Measurements from ENCODE around the gene PWWP2B. TPM values are rescaled to one million over a fixed set of nuclear protein-coding genes. Genes with fewer than 3 reads are reported as not detected.
"Not testable (repeated sequence)": the region's sequence is repeated elsewhere in the genome, so short reads cannot be mapped to it uniquely, and the experiment has no call there.

PWWP2B gene
- total RNA-seq, 1 donor from 2014 or later, result 24.2 TPM

GRCh38 chr10:132432176-132432540 is 35.2 kb downstream of the PWWP2B start:
- no peaks in the 10 kb centered on the region for H3K27me3 Mint-ChIP-seq (ENCODE audit: low read depth)
- H3K36me3 Mint-ChIP-seq, result no peaks in the 10 kb centered on the region
- no peak for TF ChIP-seq CTCF (IDR thresholded peaks at IDR 0.05; ENCODE audit: unreplicated experiment)
- no peak overlapping the region for H3K4me3 Mint-ChIP-seq
- H3K27ac Mint-ChIP-seq, result no peak overlapping the region
- H3K4me1 Mint-ChIP-seq, result peaks cover 10% of the 10 kb centered on the region
- no peaks in the 10 kb centered on the region for H3K9me3 Mint-ChIP-seq
- DNase-seq (ENCODE audit: low spot score in 2 of 2, unreplicated experiment in 2 of 2), result no peak

- Mint-ChIP-seq H3K4me1 (peaks cover 10% of the 10 kb centered on the region), H3K27me3 (ENCODE audit: low read depth) (no peaks in the 10 kb centered on the region), H3K4me3 (no peak overlapping the region), H3K27ac (no peak overlapping the region), H3K36me3 (no peaks in the 10 kb centered on the region), H3K9me3 (no peaks in the 10 kb centered on the region)
- DNase-seq (ENCODE audit: low spot score in 2 of 2, unreplicated experiment in 2 of 2), result no peak
- TF ChIP-seq CTCF (IDR thresholded peaks at IDR 0.05; ENCODE audit: unreplicated experiment), result no peak
These were observed 36.8 kb downstream of the PWWP2B start for GRCh38 chr10:132433671-132434340.

GRCh38 chr10:132434405-132435005 is 37.5 kb downstream of the PWWP2B start:
- Mint-ChIP-seq H3K36me3 (no peaks in the 10 kb centered on the region), H3K9me3 (no peaks in the 10 kb centered on the region), H3K4me3 (no peak overlapping the region), H3K27me3 (ENCODE audit: low read depth) (no peaks in the 10 kb centered on the region), H3K27ac (no peak overlapping the region), H3K4me1 (peaks cover 16% of the 10 kb centered on the region)
- no peak for DNase-seq (ENCODE audit: low spot score in 2 of 2, unreplicated experiment in 2 of 2)
- TF ChIP-seq CTCF (IDR thresholded peaks at IDR 0.05; ENCODE audit: unreplicated experiment), result no peak

- H3K36me3 Mint-ChIP-seq; DNase-seq (ENCODE audit: low spot score in 2 of 2, unreplicated experiment in 2 of 2); H3K4me3 Mint-ChIP-seq; H3K27me3 Mint-ChIP-seq (ENCODE audit: low read depth); H3K9me3 Mint-ChIP-seq; H3K27ac Mint-ChIP-seq: not testable (repeated sequence)
- peaks cover 10% of the 10 kb centered on the region for H3K4me1 Mint-ChIP-seq
These were observed 38.3 kb downstream of the PWWP2B start for GRCh38 chr10:132435320-132435719.

GRCh38 chr10:132436096-132436495 is 39.1 kb downstream of the PWWP2B start:
- DNase-seq (ENCODE audit: low spot score in 2 of 2, unreplicated experiment in 2 of 2); H3K9me3 Mint-ChIP-seq; H3K36me3 Mint-ChIP-seq; H3K27me3 Mint-ChIP-seq (ENCODE audit: low read depth); H3K27ac Mint-ChIP-seq; H3K4me3 Mint-ChIP-seq; H3K4me1 Mint-ChIP-seq: not testable (repeated sequence)

GRCh38 chr10:132436861-132437410 is 39.9 kb downstream of the PWWP2B start:
- no peak for TF ChIP-seq CTCF (IDR thresholded peaks at IDR 0.05; ENCODE audit: unreplicated experiment)
- no peak overlapping the region for H3K4me3 Mint-ChIP-seq
- H3K27ac Mint-ChIP-seq, result no peak overlapping the region
- H3K9me3 Mint-ChIP-seq, result no peaks in the 10 kb centered on the region
- H3K36me3 Mint-ChIP-seq, result no peaks in the 10 kb centered on the region
- H3K27me3 Mint-ChIP-seq (ENCODE audit: low read depth), result no peaks in the 10 kb centered on the region
- peaks cover 9% of the 10 kb centered on the region for H3K4me1 Mint-ChIP-seq
- no peak for DNase-seq (ENCODE audit: low spot score in 2 of 2, unreplicated experiment in 2 of 2)
